Right atrium auricular region (tissue), 2 donors: Measurements from ENCODE around the gene WDFY2. TPM values are rescaled to one million over a fixed set of nuclear protein-coding genes. Genes with fewer than 3 reads are reported as not detected.
A peak's percentile ranks its signal among the peaks of the same experiment; 100 is the strongest.

Experiments
- DNase-seq: peaks from one replicate; pipeline ENCODE4 v3.0.0-alpha.2; 2019; ENCODE audit warnings: low spot score
- H3K27ac ChIP-seq, 2 donors: fragments of 200-600 bp; sonication (generic); 1 replicate in 1 of 2; 2 replicates in 1 of 2; pipeline ENCODE4 v1.5.1; 2016 to 2019
- H3K27me3 ChIP-seq, 2 donors: fragments of 200-600 bp; sonication (generic); one replicate each; pipeline versions ENCODE4 v1.5.1 to v1.6.0; 2017 to 2019
- H3K36me3 ChIP-seq: fragments of 200-600 bp; sonication (generic); one replicate; pipeline ENCODE4 v1.5.1; 2016
- H3K4me1 ChIP-seq, 2 donors: fragments of 200-600 bp; sonication (generic); one replicate each; pipeline versions ENCODE4 v1.5.1 to v1.6.0; 2017 to 2019
- H3K4me3 ChIP-seq, 2 donors: fragments of 200-600 bp; sonication (generic); 1 replicate in 1 of 2; 2 replicates in 1 of 2; pipeline ENCODE4 v1.5.1; 2017 to 2019; ENCODE audit warnings: mild to moderate bottlenecking in 1 of 2, moderate library complexity in 1 of 2
- H3K9me3 ChIP-seq, 2 donors: fragments of 200-600 bp; sonication (generic); one replicate each; pipeline ENCODE4 v1.5.1; 2019
- CTCF ChIP-seq, 2 donors: fragments of 200-600 bp; sonication (generic); IDR thresholded peaks; one replicate each; pipeline ENCODE4 v1.5.1; 2019; ENCODE audit warnings: antibody characterized with exemption in 2 of 2
- total RNA-seq, 2 donors: library from RNA; depleted of rRNA; stranded (reverse); fragments of >200 nt; gene quantifications; one replicate each; pipeline ENCODE4 v1.1.0, GENCODE V29; 2016

The WDFY2 gene
- total RNA-seq, 2 donors from 2014 or later = 2.3 to 3.8 TPM

GRCh38 chr13:51759240-51759639 lies 175.0 kb downstream of the WDFY2 start:
- H3K4me1 ChIP-seq = peaks cover 0 to 8% of the 10 kb centered on the region in 2 donors
- H3K9me3 ChIP-seq = no peaks in the 10 kb centered on the region
- H3K36me3 ChIP-seq = peaks cover 8% of the 10 kb centered on the region
- H3K27me3 ChIP-seq = no peaks in the 10 kb centered on the region
- DNase-seq = no peak
- H3K27ac ChIP-seq = no peak overlapping the region
- no peak overlapping the region for H3K4me3 ChIP-seq
- TF ChIP-seq CTCF (IDR thresholded peaks at IDR 0.05) = no peak

GRCh38 chr13:51760592-51760991 lies 176.3 kb downstream of the WDFY2 start:
- no peak for TF ChIP-seq CTCF (IDR thresholded peaks at IDR 0.05)
- DNase-seq = no peak
- Histone ChIP-seq H3K4me1 (peaks cover 0 to 20% of the 10 kb centered on the region in 2 donors), H3K27ac (no peak overlapping the region), H3K36me3 (peaks cover 8% of the 10 kb centered on the region), H3K4me3 (no peak overlapping the region), H3K9me3 (no peaks in the 10 kb centered on the region), H3K27me3 (no peaks in the 10 kb centered on the region)

- Histone ChIP-seq H3K36me3 (peaks cover 2% of the 10 kb centered on the region), H3K9me3 (no peaks in the 10 kb centered on the region), H3K27ac (no peak overlapping the region), H3K27me3 (no peaks in the 10 kb centered on the region), H3K4me3 (no peak overlapping the region), H3K4me1 (peaks cover 0 to 20% of the 10 kb centered on the region in 2 donors)
- no peak for TF ChIP-seq CTCF (IDR thresholded peaks at IDR 0.05)
- no peak for DNase-seq
Observed at GRCh38 chr13:51761643-51762350, 177.5 kb downstream of the WDFY2 start.

GRCh38 chr13:51763486-51763885 lies 179.2 kb downstream of the WDFY2 start:
- no peak for TF ChIP-seq CTCF (IDR thresholded peaks at IDR 0.05)
- H3K27ac ChIP-seq = peak overlapping the region; percentile 84 to 85
- H3K4me1 ChIP-seq = peaks cover 0 to 25% of the 10 kb centered on the region in 2 donors
- no peaks in the 10 kb centered on the region for H3K36me3 ChIP-seq
- no peak overlapping the region for H3K4me3 ChIP-seq
- DNase-seq = no peak
- no peaks in the 10 kb centered on the region for H3K9me3 ChIP-seq
- H3K27me3 ChIP-seq = no peaks in the 10 kb centered on the region

- no peak for TF ChIP-seq CTCF (IDR thresholded peaks at IDR 0.05)
- peaks cover 0 to 35% of the 10 kb centered on the region in 2 donors for H3K4me1 ChIP-seq
- H3K9me3 ChIP-seq = no peaks in the 10 kb centered on the region
- H3K27me3 ChIP-seq = no peaks in the 10 kb centered on the region
- no peak overlapping the region for H3K4me3 ChIP-seq
- H3K27ac ChIP-seq = peak overlapping the region; percentile 84 to 85
- DNase-seq = peak; percentile 87
- no peaks in the 10 kb centered on the region for H3K36me3 ChIP-seq
Observed at GRCh38 chr13:51764184-51765141, 180.2 kb downstream of the WDFY2 start.
